HUES48 (cell line): ENCODE data around the gene ERG.

Experiments
- H3K27ac ChIP-seq: one replicate; pipeline ENCODE4 v1.7.0; 2013; ENCODE audit warnings: low read depth, low read length, inconsistent platforms
- H3K27me3 ChIP-seq: 2 replicates; pipeline ENCODE4 v1.6.1; 2013; ENCODE audit warnings: mild to moderate bottlenecking, low read length; ENCODE audit not compliant: control insufficient read depth, insufficient read depth
- H3K36me3 ChIP-seq: 2 replicates; pipeline ENCODE4 v1.6.1; 2013; ENCODE audit warnings: low read length; ENCODE audit not compliant: control insufficient read depth, insufficient read depth
- H3K4me1 ChIP-seq: 2 replicates; pipeline ENCODE4 v1.6.1; 2013; ENCODE audit warnings: mild to moderate bottlenecking, low read length; ENCODE audit not compliant: control insufficient read depth, insufficient read depth
- H3K4me3 ChIP-seq: 2 replicates; pipeline ENCODE4 v1.5.1; 2013; ENCODE audit warnings: mild to moderate bottlenecking, low read depth, low read length
- H3K9ac ChIP-seq: 2 replicates; pipeline ENCODE4 v1.6.1; 2013; ENCODE audit warnings: mild to moderate bottlenecking, low read depth, low read length, moderate library complexity
- H3K9me3 ChIP-seq: 2 replicates; pipeline ENCODE4 v1.6.1; 2013; ENCODE audit warnings: low read length; ENCODE audit not compliant: control insufficient read depth, insufficient read depth

Gene ERG

GRCh38 chr21:38359835-38360234 is 138.4 kb downstream of the ERG start:
- Histone ChIP-seq H3K9me3 (no peaks in the 10 kb centered on the region), H3K4me1 (peaks cover 8% of the 10 kb centered on the region), H3K36me3 (no peaks in the 10 kb centered on the region), H3K4me3 (no peak overlapping the region), H3K9ac (no peak overlapping the region), H3K27ac (no peak overlapping the region), H3K27me3 (no peaks in the 10 kb centered on the region; the same call in 1 of the 2 replicates)

GRCh38 chr21:38359090-38359489 is 139.2 kb downstream of the ERG start:
- Histone ChIP-seq H3K9me3 (no peaks in the 10 kb centered on the region), H3K4me3 (no peak overlapping the region), H3K4me1 (peaks cover 8% of the 10 kb centered on the region), H3K27ac (no peak overlapping the region), H3K36me3 (no peaks in the 10 kb centered on the region), H3K27me3 (no peaks in the 10 kb centered on the region; the same call in 1 of the 2 replicates), H3K9ac (no peak overlapping the region)

GRCh38 chr21:38358666-38359065 is 139.6 kb downstream of the ERG start:
- Histone ChIP-seq H3K9me3 (no peaks in the 10 kb centered on the region), H3K9ac (no peak overlapping the region), H3K4me1 (peaks cover 8% of the 10 kb centered on the region), H3K4me3 (no peak overlapping the region), H3K27me3 (no peaks in the 10 kb centered on the region; the same call in 1 of the 2 replicates), H3K36me3 (no peaks in the 10 kb centered on the region), H3K27ac (no peak overlapping the region)

GRCh38 chr21:38358098-38358497 is 140.2 kb downstream of the ERG start:
- no peaks in the 10 kb centered on the region for H3K9me3 ChIP-seq
- H3K36me3 ChIP-seq: no peaks in the 10 kb centered on the region
- peaks cover 8% of the 10 kb centered on the region for H3K4me1 ChIP-seq
- H3K4me3 ChIP-seq: no peak overlapping the region
- no peak overlapping the region for H3K27ac ChIP-seq
- no peak overlapping the region for H3K9ac ChIP-seq
- no peaks in the 10 kb centered on the region; the same call in 1 of the 2 replicates for H3K27me3 ChIP-seq

GRCh38 chr21:38356883-38357625 is 141.2 kb downstream of the ERG start:
- Histone ChIP-seq H3K27ac (no peak overlapping the region), H3K9me3 (no peaks in the 10 kb centered on the region), H3K36me3 (no peaks in the 10 kb centered on the region), H3K27me3 (peaks cover 5% of the 10 kb centered on the region), H3K4me3 (no peak overlapping the region), H3K9ac (no peak overlapping the region), H3K4me1 (peaks cover 16% of the 10 kb centered on the region)

- Histone ChIP-seq H3K9me3 (no peaks in the 10 kb centered on the region), H3K4me3 (no peak overlapping the region), H3K9ac (no peak overlapping the region), H3K4me1 (peaks cover 25% of the 10 kb centered on the region), H3K27ac (no peak overlapping the region), H3K36me3 (no peaks in the 10 kb centered on the region), H3K27me3 (peaks cover 12% of the 10 kb centered on the region)
Measured at GRCh38 chr21:38355992-38356781, 142.1 kb downstream of the ERG start.

- H3K27ac ChIP-seq: no peak overlapping the region
- H3K4me1 ChIP-seq: peaks cover 25% of the 10 kb centered on the region
- no peak overlapping the region for H3K9ac ChIP-seq
- no peak overlapping the region for H3K4me3 ChIP-seq
- no peaks in the 10 kb centered on the region for H3K36me3 ChIP-seq
- no peaks in the 10 kb centered on the region for H3K9me3 ChIP-seq
- peaks cover 12% of the 10 kb centered on the region for H3K27me3 ChIP-seq
Measured at GRCh38 chr21:38355353-38355752, 142.9 kb downstream of the ERG start.

GRCh38 chr21:38354746-38355145 is 143.5 kb downstream of the ERG start:
- H3K4me1 ChIP-seq: peaks cover 25% of the 10 kb centered on the region
- H3K9me3 ChIP-seq: no peaks in the 10 kb centered on the region
- H3K4me3 ChIP-seq: no peak overlapping the region
- H3K27ac ChIP-seq: no peak overlapping the region
- no peak overlapping the region for H3K9ac ChIP-seq
- peaks cover 12% of the 10 kb centered on the region for H3K27me3 ChIP-seq
- H3K36me3 ChIP-seq: no peaks in the 10 kb centered on the region

GRCh38 chr21:38354231-38354630 is 144.0 kb downstream of the ERG start:
- H3K4me3 ChIP-seq: no peak overlapping the region
- H3K9me3 ChIP-seq: no peaks in the 10 kb centered on the region
- peaks cover 25% of the 10 kb centered on the region for H3K4me1 ChIP-seq

GRCh38 chr21:38352536-38353219 is 145.6 kb downstream of the ERG start:
- Histone ChIP-seq H3K4me3 (peak overlapping the region; percentile 19; the same call in 1 of the 2 replicates), H3K27ac (peak overlapping the region; percentile 83), H3K27me3 (peaks cover 12% of the 10 kb centered on the region), H3K9ac (peak overlapping the region; percentile 25; the same call in 1 of the 2 replicates), H3K9me3 (no peaks in the 10 kb centered on the region), H3K4me1 (peaks cover 25% of the 10 kb centered on the region), H3K36me3 (no peaks in the 10 kb centered on the region)

More at GRCh38 chr21:38354231-38354630, 144.0 kb downstream of the ERG start:
- no peak overlapping the region for H3K9ac ChIP-seq
- no peaks in the 10 kb centered on the region for H3K36me3 ChIP-seq
- peaks cover 12% of the 10 kb centered on the region for H3K27me3 ChIP-seq
- H3K27ac ChIP-seq: no peak overlapping the region
